HuH-7.5 (cell line): ENCODE results near the gene DNAJB13.

Experiments used
- DNase-seq: peaks from one replicate; pipeline ENCODE4 v3.0.0; 2011; ENCODE audit warnings: low spot score

Gene DNAJB13

DNA sequence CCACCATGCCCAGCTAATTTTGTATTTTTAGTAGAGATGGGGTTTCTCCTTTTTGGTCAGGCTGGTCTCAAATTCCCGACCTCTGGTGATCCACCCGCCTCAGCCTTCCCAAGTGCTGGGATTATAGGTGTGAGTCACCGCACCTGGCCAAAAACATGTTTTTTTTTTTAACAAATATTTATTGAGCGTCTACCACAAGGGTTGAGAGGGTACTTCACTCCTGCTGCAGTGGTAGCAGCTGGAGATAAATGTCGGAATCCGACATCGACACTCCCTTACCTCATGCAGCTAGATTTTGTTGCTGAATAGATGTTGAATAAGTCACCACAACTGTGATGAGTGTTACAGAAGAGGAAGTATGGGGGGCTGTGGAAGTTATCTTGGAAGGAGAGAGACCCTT is 971 bp downstream of the DNAJB13 start:
- DNase-seq = no peak

- DNase-seq = no peak
Observed at GRCh38 chr11:73956876-73957653, 6.2 kb downstream of the DNAJB13 start.

- no peak for DNase-seq
Observed at GRCh38 chr11:73957654-73958361, 7.0 kb downstream of the DNAJB13 start.

DNA sequence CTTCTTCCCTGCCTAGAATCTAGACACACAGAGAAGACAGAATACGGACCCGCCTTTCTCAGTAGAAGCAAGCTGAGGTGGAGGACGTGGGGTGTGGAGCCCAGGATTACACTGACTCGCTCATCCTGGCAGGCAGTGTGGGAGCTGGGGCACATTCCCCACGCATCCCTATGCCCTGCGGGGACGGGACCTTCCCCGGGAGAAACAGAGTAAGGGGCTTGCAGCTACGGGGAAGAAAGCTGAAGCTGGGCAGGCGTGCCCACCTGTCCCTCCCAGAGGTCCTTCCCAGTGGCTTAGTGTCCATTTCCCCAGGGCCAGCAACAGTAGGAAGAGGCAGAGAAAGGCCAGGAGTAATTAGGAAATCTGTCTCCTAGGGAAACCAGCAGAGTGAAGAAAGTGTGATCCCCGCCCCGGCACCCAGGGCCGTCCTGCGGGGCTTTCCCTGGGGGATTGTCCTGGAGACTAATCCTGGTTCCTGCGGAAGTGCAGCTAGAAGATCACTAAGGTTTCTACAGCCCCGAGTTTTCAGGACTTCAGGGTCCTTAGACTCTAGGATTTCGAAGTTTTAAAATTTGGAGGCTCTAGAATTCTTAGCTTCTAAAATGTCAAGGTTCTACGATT is 7.8 kb downstream of the DNAJB13 start:
- DNase-seq = no peak

- no peak for DNase-seq
Observed at GRCh38 chr11:73961321-73961720, 10.5 kb downstream of the DNAJB13 start.

DNA sequence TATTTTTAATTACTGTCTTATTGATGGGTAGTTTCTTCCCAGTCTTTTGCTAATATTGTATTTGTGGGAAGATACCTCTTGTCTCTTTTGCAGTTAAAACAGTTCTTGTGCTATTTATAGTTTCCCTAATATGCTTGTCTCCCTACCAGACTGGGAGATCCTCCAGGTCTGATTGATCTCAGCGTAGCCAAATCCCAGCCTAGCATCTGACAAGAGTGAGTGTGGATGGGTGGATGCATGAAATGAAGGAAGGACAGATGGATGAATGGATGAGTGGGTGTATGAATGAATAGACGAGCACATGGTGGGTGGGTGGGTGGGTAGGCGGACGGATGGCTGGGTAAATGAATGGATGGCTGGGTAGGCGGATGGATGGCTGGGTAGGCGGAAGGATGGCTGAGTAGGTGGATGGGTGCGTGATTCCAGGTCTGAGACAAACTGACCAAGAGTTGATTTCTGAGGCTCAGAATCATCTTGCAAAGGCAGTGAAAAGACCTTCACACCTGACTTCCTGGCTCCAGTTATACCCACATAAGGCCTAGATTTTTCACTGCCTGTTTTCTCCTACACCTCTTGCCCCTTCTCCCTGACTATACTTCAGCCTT is 11.4 kb downstream of the DNAJB13 start:
- no peak for DNase-seq

DNA sequence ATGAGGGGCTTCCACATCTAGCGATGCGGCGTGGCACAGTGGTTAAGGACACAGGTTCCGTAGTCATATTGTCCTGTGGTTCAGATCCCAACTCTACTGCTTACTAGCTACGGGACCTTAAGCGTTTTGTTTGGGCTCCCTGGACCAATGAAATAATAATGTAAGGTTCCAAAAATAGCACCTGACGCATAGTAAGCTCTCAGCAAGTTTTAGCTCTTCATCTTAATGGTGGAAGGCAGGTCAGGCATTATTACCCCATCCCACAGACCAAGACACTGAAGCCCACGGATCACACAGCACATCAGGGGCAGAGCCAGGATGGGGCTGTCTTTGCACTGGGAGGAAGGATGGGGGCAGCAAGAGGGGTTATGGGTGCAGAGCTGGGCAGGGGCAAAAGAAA is 13.0 kb downstream of the DNAJB13 start:
- no peak for DNase-seq

- no peak for DNase-seq
Observed at GRCh38 chr11:73965076-73965763, 14.4 kb downstream of the DNAJB13 start.

DNA sequence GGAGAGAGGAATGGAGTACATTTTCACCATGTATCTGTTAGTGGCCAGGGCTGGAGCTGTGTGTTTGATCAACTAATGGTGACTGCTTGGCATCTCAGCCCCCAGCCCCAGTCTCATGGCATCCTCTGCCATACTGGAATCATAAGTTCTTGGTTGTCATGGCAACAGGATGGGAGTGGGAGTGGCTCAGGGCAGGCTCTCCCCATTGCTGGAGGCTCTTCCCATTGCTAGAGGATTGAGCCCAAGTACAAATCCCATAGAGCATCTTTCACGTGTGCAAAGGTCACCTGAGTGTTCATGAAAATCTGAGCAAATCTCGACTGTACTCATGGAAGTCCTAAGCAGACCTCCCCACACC is 14.9 kb downstream of the DNAJB13 start:
- no peak for DNase-seq

GRCh38 chr11:73968356-73968966 is 17.6 kb downstream of the DNAJB13 start:
- DNase-seq = no peak

GRCh38 chr11:73969091-73969490 is 18.3 kb downstream of the DNAJB13 start:
- no peak for DNase-seq

DNA sequence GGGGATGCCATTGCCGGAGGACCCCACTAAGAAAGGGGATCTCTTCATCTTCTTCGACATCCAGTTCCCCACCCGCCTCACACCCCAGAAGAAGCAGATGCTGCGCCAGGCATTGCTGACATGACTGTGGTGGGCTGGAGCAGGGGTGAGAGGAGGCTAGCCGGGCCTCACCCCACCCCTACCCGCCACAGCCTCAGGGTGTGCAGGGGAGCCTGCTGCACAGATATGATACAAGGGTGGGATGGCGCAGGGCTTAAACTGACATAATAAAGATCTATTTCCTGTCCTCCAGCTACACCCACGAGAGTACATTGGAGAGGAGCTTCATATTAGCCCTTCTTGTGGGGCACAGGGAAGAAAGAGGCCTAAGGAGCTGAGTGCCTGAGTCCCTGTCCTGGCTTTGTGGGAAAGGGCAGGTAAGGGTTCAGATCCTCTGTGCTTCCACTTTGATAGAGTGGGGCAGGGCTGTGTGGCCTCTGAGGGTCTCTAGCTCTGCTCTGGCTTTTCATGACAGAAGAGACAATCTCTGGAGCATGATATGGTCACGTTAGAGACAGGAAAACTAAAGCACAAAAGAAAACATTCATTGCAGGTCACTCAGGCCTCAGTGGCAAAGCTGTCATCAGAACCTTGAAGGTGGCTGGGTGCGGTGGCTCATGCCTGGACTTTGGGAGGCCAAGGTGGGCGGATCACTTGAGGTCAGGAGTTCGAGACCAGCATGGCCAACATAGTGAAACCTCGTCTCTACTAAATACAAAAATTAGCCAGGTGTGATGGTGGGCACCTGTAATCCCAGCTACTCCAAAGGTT is 19.4 kb downstream of the DNAJB13 start:
- DNase-seq = no peak

DNA sequence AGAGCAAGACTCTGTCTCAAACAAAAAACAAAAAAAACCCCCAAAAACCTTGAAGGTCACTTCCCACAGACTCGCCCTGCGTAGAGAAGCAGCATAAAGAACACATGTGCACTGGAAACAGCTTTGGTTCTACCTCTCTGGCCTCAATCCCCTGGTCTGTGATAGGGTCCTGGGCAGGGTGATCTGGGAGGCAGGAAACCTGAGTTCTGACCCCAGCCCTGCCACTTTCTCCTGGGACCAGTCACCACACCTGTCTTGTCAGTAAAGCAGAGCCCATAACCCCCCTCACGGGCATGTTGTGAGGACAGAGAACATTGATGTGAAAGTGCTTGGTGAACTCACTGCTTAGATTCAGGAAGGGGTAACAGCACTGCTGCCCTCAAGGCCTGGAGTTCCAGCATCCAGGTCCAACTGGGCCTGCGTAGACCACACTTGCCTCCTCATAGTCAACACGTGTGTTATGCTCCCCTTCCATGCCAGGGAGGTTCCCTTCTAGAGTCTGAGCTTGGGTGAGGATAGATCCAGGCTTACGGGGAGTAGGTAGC is 20.4 kb downstream of the DNAJB13 start:
- no peak for DNase-seq

DNA sequence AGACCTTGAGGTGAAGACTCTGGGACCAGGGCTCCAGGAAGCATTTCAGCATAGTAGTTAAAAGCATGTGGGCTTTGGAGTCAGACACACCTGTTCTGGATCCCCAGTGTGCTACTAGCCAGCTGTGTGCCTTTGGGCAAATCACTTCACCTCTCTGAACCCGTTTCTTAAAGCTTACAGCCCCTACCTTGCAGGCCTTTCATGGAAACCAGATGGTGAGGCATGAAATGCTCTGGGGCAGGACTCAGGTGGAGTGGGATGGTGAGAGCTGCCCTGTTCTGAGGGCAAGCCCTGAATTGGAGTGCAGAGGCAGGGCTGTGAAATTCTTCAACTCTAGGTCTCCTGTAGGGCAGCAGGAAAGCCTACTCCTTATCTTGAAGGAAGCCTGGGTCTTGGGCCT is 21.4 kb downstream of the DNAJB13 start:
- no peak for DNase-seq

DNA sequence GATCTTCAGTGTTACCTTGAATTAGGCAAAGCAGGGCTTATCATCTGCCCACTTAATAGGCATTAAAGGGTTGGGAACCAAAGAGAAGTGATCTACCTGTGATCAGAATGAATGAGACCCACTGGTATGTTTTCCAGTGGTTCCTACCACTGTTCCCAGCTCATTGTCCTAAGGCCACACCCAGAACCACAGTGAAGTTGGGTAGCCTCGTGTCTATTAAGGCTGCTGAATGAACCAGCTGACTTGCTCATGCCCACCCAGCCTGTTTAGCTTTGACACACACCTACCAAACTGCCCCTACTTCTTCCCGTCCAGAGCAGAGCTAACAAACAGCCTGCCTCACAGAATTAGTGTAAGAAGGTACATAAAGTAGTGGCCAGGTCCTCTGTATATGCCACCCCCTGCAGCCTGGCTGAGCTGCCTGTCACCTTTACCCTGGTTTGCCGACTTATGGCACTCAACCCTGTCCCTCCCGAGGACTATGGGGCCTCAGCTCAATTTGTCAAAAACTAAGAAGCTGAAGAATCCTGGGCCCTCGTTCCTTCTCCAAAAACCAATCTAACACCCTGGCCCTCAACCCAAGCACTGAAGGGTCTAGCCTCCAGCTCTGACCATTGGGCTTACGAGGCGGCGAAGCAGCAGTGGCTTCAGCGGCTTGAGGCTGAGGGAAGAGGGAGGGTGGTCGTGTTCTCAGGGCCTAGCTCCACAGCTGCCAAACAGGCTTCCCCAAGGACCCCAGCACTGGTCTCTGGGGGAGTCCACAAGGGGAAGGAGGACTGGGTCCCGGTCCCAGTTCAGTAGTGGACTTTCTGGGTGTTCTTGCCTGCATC is 22.0 kb downstream of the DNAJB13 start:
- DNase-seq = no peak

GRCh38 chr11:73974604-73975478 is 24.0 kb downstream of the DNAJB13 start:
- DNase-seq = no peak

DNA sequence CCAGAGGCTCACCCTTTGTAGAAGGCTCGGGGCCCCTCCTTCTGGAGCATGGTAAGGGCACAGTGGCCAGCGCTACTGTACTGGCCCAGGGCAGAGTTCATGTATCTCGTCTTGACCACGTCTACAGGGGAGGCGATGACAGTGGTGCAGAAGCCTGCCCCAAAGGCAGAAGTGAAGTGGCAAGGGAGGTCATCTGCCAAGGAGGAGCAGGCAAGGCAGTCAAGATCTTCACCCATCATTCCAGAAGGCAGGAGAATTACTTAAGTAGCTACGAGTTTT is 24.6 kb downstream of the DNAJB13 start:
- DNase-seq = no peak

- no peak for DNase-seq
Observed at GRCh38 chr11:73976451-73977151, 25.8 kb downstream of the DNAJB13 start.
